NCI-H2107 (cell line): ENCODE data around the gene SKA3.

Source experiments
- DNase-seq: peaks from one replicate; lab custom pipeline; 2025; lab: John Stamatoyannopoulos, UW

Gene SKA3

DNA sequence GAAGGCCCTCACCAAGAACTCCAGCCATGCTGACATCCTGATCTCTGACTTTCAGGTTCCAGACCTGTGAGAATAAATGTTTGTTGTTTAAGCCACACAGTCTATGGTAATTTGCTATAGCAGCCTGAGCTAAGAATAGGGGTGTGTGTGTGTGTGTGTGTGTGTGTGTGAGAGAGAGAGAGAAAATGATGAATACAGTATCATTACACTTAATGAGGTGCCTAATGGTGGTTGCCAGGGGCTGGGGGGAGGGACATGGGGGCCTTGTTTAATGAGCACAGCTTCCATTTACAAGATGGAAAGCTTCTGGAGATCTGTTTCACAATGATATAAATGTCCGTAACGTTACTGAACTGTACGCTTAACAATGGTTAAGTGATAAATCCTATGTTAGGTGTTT, 61.1 kb downstream of the SKA3 start:
- no peak for DNase-seq

GRCh38 chr13:21111546-21111945, 64.8 kb downstream of the SKA3 start:
- no peak for DNase-seq

- DNase-seq, result no peak
Observed at GRCh38 chr13:21109168-21109567, 67.2 kb downstream of the SKA3 start.

DNA sequence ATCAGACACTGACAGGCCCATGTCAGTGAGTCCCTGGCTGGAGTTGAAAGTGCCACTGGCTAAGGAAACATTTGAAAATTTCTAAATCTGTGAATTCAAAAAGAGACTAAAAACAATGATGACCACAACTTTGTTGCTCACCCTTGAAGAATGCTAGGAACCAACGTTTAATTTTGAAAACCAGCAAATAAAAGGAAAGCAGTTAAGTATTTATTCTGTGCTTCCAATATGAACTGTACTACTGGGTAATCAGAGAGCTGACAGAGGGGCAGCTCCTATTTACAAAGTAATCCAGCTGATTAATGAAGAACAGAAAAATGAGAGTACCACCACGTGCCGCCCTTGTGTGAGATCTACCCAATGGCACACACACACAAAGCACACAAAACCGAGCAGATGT, 70.3 kb downstream of the SKA3 start:
- no peak for DNase-seq

- DNase-seq, result no peak
Observed at GRCh38 chr13:21104199-21105019, 71.9 kb downstream of the SKA3 start.
